ENCODE data around the gene NFKBIB.
"Not testable (repeated sequence)": the region's sequence is repeated elsewhere in the genome, so short reads cannot be mapped to it uniquely, and the experiment has no call there.

NFKBIB gene

DNA sequence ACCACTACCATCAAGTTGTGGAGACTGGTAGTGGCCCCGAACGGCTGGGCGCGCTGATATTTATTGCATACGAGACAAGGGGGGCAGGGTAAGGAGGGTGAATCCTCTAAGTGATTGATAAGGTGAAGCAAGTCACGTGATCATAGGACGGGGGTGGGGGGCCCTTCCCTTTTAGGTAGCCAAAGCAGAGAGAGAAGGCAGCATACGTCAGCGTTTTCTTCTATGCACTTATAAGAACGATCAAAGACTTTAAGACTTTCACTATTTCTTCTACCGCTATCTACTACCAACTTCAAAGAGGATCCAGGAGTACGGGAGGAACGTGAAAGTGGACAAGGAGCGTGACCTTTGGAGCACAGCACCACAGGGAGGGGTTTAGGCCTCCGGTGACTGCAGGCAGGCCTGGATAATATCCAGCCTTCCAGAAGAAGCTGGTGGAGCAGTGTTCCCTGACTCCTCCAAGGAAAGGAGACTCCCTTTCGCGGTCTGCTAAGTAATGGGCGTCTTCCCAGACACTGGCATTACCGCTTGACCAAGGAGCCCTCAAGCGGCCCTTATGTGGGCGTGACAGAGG, 40.1 kb upstream of the NFKBIB start:
- peak overlapping the region in 1 of 2 donors; percentile 15 for H3K4me3 ChIP-seq (ENCODE audit: low read length in 2 of 2)
- not testable (repeated sequence) for H3K36me3 ChIP-seq (ENCODE audit: control insufficient read depth in 2 of 2, insufficient read depth in 2 of 2, low read length in 2 of 2); H3K9me3 ChIP-seq (ENCODE audit: control insufficient read depth in 2 of 2, low read length in 2 of 2); H3K4me1 ChIP-seq (ENCODE audit: control insufficient read depth, insufficient read depth, low read length); H3K27me3 ChIP-seq (ENCODE audit: control insufficient read depth in 1 of 2, insufficient read depth in 2 of 2, low read length in 2 of 2); H3K27ac ChIP-seq (ENCODE audit: low read length); H3K9ac ChIP-seq (ENCODE audit: low read length in 2 of 2)

DNA sequence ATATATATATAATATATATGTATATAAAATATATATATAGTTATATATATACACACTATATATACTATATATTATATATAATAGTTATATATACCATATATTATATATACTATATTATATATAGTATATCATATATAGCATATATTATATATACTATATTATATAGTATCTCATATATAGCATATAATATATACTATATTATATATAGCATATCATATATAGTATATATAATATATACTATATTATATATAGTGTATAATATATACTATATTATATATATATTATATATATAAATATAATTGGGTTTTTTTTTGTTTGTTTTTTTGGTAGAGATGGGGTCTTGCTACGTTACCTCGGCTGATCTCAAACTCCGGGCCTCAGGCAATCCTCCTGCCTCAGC, 38.4 kb upstream of the NFKBIB start:
- Histone ChIP-seq H3K9ac (ENCODE audit: low read length in 2 of 2) (no peak overlapping the region), H3K4me1 (ENCODE audit: control insufficient read depth, insufficient read depth, low read length) (no peaks in the 10 kb centered on the region), H3K4me3 (ENCODE audit: low read length in 2 of 2) (no peak overlapping the region), H3K27me3 (ENCODE audit: control insufficient read depth in 1 of 2, insufficient read depth in 2 of 2, low read length in 2 of 2) (no peaks in the 10 kb centered on the region), H3K9me3 (ENCODE audit: control insufficient read depth in 2 of 2, low read length in 2 of 2) (no peaks in the 10 kb centered on the region), H3K36me3 (ENCODE audit: control insufficient read depth in 2 of 2, insufficient read depth in 2 of 2, low read length in 2 of 2) (no peaks in the 10 kb centered on the region), H3K27ac (ENCODE audit: low read length) (no peak overlapping the region)

DNA sequence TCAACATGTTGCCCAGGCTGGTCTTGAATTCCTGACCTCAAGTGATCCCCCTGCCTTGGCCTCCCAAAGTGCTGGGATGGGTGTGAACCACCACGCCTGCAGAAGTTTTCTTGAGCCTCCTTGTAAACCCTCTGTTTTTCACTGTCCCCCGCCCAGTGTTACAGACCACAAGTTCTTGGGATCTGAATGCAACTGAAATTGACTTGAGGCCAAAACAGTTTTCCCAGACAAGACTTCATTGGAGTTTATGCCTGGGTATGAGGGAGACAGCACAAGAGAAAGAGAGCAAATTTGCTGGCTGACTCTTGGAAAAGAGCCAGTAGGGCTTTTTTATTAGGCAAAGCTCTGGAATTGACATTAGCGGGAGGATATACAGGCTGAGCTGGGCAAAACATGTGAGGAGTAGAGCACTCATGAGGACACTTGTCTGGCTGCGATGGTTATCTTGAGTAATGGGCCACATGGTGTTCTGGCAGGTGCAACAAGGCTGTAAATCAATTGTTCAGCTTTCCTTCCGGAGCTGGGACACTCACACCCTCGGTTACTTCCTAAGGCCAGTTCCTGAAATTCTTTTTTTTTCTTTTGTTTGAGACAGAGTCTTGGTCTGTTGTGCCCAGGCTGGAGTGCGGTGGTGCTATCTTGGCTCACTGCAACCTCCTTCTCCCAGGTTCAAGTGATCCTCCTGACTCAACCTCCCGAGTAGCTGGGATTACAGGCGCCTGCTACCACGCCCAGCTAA, 37.3 kb upstream of the NFKBIB start:
- no peaks in the 10 kb centered on the region for H3K36me3 ChIP-seq (ENCODE audit: control insufficient read depth in 2 of 2, insufficient read depth in 2 of 2, low read length in 2 of 2)
- H3K4me1 ChIP-seq (ENCODE audit: control insufficient read depth, insufficient read depth, low read length) = no peaks in the 10 kb centered on the region
- H3K9ac ChIP-seq (ENCODE audit: low read length in 2 of 2) = no peak overlapping the region
- H3K27me3 ChIP-seq (ENCODE audit: control insufficient read depth in 1 of 2, insufficient read depth in 2 of 2, low read length in 2 of 2) = no peaks in the 10 kb centered on the region
- no peak overlapping the region for H3K27ac ChIP-seq (ENCODE audit: low read length)
- no peak overlapping the region for H3K4me3 ChIP-seq (ENCODE audit: low read length in 2 of 2)
- H3K9me3 ChIP-seq (ENCODE audit: control insufficient read depth in 2 of 2, low read length in 2 of 2) = no peaks in the 10 kb centered on the region

DNA sequence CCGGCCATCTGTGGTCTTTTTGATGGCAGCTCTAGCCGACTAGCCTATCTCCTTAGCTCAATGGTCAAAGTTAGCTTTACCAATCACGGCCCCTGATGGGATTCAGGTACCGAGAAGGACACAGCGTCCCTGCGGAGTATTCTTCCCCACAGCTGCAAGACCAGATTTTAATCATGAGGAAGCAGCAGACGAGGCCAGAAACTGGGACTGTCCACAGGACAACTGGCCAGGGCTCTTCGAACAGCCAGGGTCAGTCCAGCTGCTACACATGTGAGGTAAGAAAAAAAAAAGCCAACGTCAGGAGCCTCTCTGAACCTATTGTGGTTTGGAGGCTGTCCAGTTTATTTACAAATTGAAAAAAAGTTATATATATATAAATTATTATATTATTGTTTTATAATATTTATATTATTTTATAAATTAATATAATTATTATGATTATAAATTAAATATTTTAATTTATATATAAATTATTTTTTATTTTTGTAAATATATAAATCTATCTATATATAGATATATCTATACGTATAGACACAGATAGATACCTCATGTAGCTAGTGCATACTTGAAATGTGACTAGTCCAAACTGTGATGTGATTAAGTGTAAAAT, 32.5 kb upstream of the NFKBIB start:
- Histone ChIP-seq H3K9ac (ENCODE audit: low read length in 2 of 2) (no peak overlapping the region), H3K4me1 (ENCODE audit: control insufficient read depth, insufficient read depth, low read length) (peaks cover 15% of the 10 kb centered on the region), H3K4me3 (ENCODE audit: low read length in 2 of 2) (no peak overlapping the region), H3K27me3 (ENCODE audit: control insufficient read depth in 1 of 2, insufficient read depth in 2 of 2, low read length in 2 of 2) (no peaks in the 10 kb centered on the region), H3K9me3 (ENCODE audit: control insufficient read depth in 2 of 2, low read length in 2 of 2) (no peaks in the 10 kb centered on the region), H3K36me3 (ENCODE audit: control insufficient read depth in 2 of 2, insufficient read depth in 2 of 2, low read length in 2 of 2) (no peaks in the 10 kb centered on the region), H3K27ac (ENCODE audit: low read length) (no peak overlapping the region)

DNA sequence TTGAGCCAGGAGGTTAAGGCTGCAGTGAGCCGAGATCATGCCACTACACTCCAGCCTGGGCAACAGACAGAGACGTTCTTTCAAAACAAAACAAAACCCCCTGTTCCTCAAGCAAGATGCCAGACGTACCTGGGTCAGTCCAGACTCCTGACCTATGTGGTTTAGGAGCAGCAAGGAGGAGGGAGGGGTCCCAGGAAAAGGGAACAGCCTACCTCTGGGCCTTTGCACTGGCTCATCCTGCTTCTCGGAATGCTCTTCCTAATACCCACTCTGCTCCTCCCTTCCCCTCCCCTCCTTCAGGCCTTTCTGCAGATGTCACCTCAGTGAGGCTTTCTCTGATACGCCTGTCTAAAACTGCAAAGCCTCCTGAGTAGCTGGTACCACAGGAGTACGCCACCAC, 31.2 kb upstream of the NFKBIB start:
- no peaks in the 10 kb centered on the region for H3K9me3 ChIP-seq (ENCODE audit: control insufficient read depth in 2 of 2, low read length in 2 of 2)
- no peak overlapping the region for H3K4me3 ChIP-seq (ENCODE audit: low read length in 2 of 2)
- no peaks in the 10 kb centered on the region for H3K36me3 ChIP-seq (ENCODE audit: control insufficient read depth in 2 of 2, insufficient read depth in 2 of 2, low read length in 2 of 2)
- H3K27me3 ChIP-seq (ENCODE audit: control insufficient read depth in 1 of 2, insufficient read depth in 2 of 2, low read length in 2 of 2) = no peaks in the 10 kb centered on the region
- no peak overlapping the region for H3K27ac ChIP-seq (ENCODE audit: low read length)
- H3K4me1 ChIP-seq (ENCODE audit: control insufficient read depth, insufficient read depth, low read length) = peaks cover 15% of the 10 kb centered on the region
- no peak overlapping the region for H3K9ac ChIP-seq (ENCODE audit: low read length in 2 of 2)

DNA sequence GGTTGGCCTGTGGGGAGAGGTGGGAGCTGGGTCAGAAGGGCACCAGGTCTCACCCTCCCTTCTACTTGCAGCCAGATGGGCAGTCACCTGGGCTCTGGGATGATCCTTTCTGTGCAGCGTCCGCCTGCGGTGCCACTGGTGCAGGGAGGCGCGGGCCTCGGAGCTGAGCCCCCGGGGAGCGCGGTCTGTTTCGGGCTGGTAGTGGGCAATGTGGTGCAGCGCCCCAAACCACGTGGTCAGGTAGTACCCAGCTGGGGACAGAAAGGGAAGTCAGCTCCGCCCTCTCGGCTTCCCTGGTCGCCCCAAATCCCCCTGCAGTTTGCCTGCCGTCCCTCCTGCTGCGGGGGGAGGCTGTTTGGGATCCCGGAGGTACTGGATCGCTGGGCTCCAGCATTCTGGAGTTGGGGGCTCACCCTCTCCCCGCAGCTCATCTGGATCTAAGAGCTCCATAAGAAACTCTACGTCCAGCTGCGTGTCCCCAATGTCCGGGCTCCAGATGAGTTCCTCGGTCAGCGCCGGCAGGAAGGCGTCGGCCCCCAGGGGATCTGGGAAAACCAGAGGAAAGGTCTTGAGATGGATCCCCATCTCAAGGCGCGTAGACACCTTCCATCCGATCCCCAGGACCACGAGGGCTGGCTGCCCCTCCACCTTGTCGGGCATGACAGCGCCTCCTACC, 30.5 kb upstream of the NFKBIB start:
- peak overlapping the region; percentile 76 to 87 for H3K4me3 ChIP-seq (ENCODE audit: low read length in 2 of 2)
- no peaks in the 10 kb centered on the region for H3K36me3 ChIP-seq (ENCODE audit: control insufficient read depth in 2 of 2, insufficient read depth in 2 of 2, low read length in 2 of 2)
- H3K27ac ChIP-seq (ENCODE audit: low read length) = no peak overlapping the region
- H3K4me1 ChIP-seq (ENCODE audit: control insufficient read depth, insufficient read depth, low read length) = peaks cover 15% of the 10 kb centered on the region
- H3K9ac ChIP-seq (ENCODE audit: low read length in 2 of 2) = peak overlapping the region; percentile 55 to 72
- H3K9me3 ChIP-seq (ENCODE audit: control insufficient read depth in 2 of 2, low read length in 2 of 2) = no peaks in the 10 kb centered on the region
- H3K27me3 ChIP-seq (ENCODE audit: control insufficient read depth in 1 of 2, insufficient read depth in 2 of 2, low read length in 2 of 2) = no peaks in the 10 kb centered on the region

DNA sequence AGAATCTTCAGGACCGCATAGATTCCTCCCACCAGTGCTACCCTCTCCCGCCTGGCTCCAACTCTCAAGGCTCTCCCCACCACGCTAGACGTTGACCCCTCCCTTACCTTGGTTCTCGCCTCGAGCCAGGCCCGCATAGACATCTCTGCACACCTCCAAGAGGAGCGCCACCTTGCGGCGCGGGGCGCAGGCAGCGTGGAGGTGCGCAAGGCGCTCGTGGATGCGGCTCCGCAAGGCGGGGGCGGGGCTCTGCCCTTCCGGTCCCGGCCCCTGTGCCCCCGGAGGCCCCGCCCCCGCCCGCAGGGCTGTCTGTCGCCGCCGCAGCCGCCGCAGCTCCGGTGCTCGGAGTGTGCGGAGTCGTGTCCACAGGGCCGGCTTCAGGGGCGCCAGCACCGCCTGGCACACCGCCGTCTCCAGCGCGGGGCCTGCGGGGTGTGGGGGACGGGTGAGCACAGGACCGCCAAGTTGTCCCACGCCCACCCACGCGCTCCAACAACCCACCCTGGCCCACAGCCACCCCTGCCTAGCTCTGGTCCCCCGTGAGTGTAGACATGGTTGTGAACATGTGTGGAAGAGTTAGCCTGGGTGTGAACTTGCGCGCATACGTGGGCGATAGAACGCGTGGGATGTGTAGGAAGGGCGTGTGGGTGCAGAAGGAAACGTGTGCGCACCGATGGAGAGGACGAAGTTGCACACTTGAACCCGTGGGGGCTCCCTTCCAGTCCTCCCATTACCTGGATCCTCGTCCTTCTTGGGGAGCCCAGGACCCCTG, 29.7 kb upstream of the NFKBIB start:
- Histone ChIP-seq H3K4me1 (ENCODE audit: control insufficient read depth, insufficient read depth, low read length) (peaks cover 15% of the 10 kb centered on the region), H3K36me3 (ENCODE audit: control insufficient read depth in 2 of 2, insufficient read depth in 2 of 2, low read length in 2 of 2) (no peaks in the 10 kb centered on the region), H3K9me3 (ENCODE audit: control insufficient read depth in 2 of 2, low read length in 2 of 2) (no peaks in the 10 kb centered on the region), H3K27ac (ENCODE audit: low read length) (no peak overlapping the region), H3K4me3 (ENCODE audit: low read length in 2 of 2) (peak overlapping the region; percentile 76 to 87), H3K27me3 (ENCODE audit: control insufficient read depth in 1 of 2, insufficient read depth in 2 of 2, low read length in 2 of 2) (no peaks in the 10 kb centered on the region), H3K9ac (ENCODE audit: low read length in 2 of 2) (peak overlapping the region; percentile 55)

DNA sequence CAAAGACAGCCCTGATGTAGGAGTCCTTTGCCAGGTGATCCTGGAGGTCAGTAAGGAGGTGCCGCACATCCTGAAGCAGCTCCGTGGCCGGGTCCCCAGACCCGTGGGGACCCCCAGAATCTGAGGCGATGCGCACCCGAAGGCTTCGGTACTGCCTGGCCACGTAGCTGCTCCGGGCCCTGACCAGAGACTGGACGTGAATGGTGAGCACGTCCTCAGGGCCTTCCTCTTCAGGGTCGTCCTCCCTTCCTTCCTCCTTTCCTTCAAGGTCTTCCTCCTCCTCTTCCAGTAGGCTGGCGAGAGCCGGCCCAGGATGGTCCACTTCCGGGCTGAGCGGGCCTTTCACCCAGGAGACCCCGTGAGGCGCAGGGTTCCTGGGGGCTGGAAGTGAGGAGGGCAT, 29.2 kb upstream of the NFKBIB start:
- no peaks in the 10 kb centered on the region for H3K27me3 ChIP-seq (ENCODE audit: control insufficient read depth in 1 of 2, insufficient read depth in 2 of 2, low read length in 2 of 2)
- H3K36me3 ChIP-seq (ENCODE audit: control insufficient read depth in 2 of 2, insufficient read depth in 2 of 2, low read length in 2 of 2) = no peaks in the 10 kb centered on the region
- H3K4me3 ChIP-seq (ENCODE audit: low read length in 2 of 2) = peak overlapping the region in 1 of 2 donors; percentile 76
- no peak overlapping the region for H3K9ac ChIP-seq (ENCODE audit: low read length in 2 of 2)
- no peak overlapping the region for H3K27ac ChIP-seq (ENCODE audit: low read length)
- H3K4me1 ChIP-seq (ENCODE audit: control insufficient read depth, insufficient read depth, low read length) = peaks cover 15% of the 10 kb centered on the region
- H3K9me3 ChIP-seq (ENCODE audit: control insufficient read depth in 2 of 2, low read length in 2 of 2) = no peaks in the 10 kb centered on the region

DNA sequence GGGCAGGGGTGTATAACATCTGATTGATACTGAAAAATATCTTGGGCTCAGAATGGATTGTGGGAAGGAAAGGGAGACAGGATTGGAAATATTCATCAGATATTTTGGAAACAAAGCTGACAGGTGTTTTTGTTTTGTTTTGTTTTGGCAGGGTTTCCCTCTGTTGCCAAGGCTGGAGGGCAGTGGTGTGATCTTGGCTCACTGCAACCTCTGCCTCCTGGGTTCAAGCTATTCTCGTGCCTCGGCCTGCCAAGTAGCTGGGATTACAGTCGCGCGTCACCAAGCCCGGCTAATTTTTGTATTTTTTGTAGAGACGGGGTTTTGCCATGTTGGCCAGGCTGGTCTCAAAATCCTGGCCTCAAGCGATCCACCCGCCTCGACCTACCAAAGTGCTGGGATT, 26.4 kb upstream of the NFKBIB start:
- H3K27ac ChIP-seq (ENCODE audit: low read length); H3K9me3 ChIP-seq (ENCODE audit: control insufficient read depth in 2 of 2, low read length in 2 of 2); H3K27me3 ChIP-seq (ENCODE audit: control insufficient read depth in 1 of 2, insufficient read depth in 2 of 2, low read length in 2 of 2); H3K36me3 ChIP-seq (ENCODE audit: control insufficient read depth in 2 of 2, insufficient read depth in 2 of 2, low read length in 2 of 2); H3K4me3 ChIP-seq (ENCODE audit: low read length in 2 of 2); H3K9ac ChIP-seq (ENCODE audit: low read length in 2 of 2): not testable (repeated sequence)
- H3K4me1 ChIP-seq (ENCODE audit: control insufficient read depth, insufficient read depth, low read length) = peaks cover 15% of the 10 kb centered on the region

DNA sequence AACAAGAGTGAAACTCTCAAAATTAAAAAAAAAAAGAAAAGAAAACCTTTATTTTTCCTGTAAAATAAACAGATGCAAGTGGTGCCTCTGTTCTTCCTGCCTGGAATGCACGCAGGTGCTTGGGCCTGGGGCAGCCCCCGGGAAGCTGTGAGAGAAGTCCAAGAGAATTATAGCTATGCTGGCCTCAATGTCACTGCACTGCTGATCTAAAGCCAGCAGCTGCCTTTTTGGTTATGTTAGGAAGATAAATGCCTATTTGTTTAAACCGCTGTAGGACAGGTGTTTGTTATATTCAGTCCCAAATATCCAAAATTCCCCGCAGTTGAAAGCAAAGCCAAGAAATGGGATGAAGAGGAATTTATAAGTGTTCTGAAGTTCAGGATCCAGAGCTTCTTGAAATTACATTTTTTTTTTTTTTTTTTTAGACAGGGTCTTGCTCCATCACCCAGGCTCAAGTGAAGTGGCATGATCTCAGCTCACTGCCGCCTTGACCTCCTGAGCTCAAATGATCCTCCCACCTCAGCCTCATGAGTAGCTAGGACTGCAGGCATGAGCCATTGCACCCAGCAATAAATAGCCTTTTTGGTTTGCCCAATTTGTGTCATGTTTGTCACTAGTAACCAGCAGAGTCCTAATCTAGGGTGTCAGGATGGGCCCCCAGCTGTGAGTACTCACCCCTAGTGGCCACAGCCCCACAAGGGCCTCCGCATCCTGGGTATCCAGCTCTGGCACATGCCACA, 23.9 kb upstream of the NFKBIB start:
- no peaks in the 10 kb centered on the region for H3K4me1 ChIP-seq (ENCODE audit: control insufficient read depth, insufficient read depth, low read length)
- no peaks in the 10 kb centered on the region for H3K9me3 ChIP-seq (ENCODE audit: control insufficient read depth in 2 of 2, low read length in 2 of 2)
- peaks cover 0 to 4% of the 10 kb centered on the region in 2 donors for H3K36me3 ChIP-seq (ENCODE audit: control insufficient read depth in 2 of 2, insufficient read depth in 2 of 2, low read length in 2 of 2)
- no peaks in the 10 kb centered on the region for H3K27me3 ChIP-seq (ENCODE audit: control insufficient read depth in 1 of 2, insufficient read depth in 2 of 2, low read length in 2 of 2)
- H3K9ac ChIP-seq (ENCODE audit: low read length in 2 of 2) = no peak overlapping the region
- H3K27ac ChIP-seq (ENCODE audit: low read length) = no peak overlapping the region
- H3K4me3 ChIP-seq (ENCODE audit: low read length in 2 of 2) = no peak overlapping the region

All from stomach smooth muscle (tissue), 2 donors.